HS-27A (cell line): ENCODE data around the gene BMPER.

Experiments
- DNase-seq: peaks from one replicate; pipeline ENCODE4 v3.0.0-alpha.2; 2012; ENCODE audit warnings: low read depth, missing footprints

The BMPER gene

DNA sequence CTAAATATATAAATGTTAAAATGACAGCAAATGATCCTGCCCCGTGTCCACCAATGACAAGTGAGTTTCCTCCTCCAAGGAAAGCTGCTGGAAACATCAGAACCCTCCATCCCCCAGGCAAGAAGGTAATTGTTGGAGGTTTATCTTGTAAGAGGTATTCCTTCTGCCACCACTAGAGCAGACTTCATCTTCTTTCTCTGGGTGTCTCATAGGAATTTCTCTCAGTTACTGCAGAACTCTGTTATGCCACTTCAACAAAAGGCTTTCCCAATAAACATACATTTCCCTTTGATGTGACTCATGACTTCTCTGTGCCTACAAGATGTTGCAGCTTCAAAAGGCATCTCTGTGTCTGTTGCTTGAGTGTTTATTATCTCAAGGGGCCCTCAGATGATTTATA is 279.1 kb downstream of the BMPER start:
- DNase-seq: no peak

DNA sequence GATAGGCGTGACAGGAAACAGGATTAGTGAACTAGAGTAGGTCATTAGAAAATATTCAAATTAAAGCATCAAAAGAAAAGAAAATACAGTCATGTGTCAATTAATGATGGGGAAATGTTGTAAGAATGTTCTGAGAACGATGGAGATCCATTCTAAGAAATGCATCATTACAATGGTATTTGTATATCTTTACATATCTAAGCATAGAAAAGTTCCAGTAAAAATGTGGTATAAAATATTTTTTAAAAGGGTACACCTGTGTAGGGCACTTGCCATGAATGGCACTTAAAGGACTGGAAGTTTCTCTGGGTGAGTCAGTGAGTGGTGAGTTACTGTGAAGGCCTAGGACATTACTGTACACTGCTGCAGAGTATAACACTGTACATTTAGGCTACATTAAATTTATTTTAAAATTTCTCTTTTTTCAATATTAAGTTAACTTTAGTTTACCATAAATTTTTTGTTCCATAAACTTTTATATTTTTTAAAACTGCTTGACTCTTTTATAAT is 282.5 kb downstream of the BMPER start:
- no peak for DNase-seq

- no peak for DNase-seq
Measured at GRCh38 chr7:34189031-34189430, 283.7 kb downstream of the BMPER start.

DNA sequence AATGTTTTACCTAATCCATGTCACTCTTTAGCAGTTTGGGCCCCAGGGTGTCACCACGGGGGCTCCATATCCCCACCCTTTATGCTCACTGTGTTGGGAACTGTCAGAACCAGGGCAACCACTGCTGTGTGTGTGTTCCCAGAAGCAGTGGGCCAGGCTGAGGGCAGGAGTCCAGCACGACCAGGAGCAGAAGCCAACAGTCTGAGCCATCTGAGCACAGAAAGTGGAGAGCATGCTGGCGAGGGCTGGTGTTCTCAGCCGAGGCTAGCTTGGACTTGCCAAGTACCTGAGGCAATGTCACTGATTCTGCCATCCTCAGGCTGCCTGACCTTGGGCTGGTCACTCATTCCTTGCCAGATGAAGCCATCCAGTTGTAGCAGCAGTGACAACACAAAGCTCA is 285.0 kb downstream of the BMPER start:
- no peak for DNase-seq

DNA sequence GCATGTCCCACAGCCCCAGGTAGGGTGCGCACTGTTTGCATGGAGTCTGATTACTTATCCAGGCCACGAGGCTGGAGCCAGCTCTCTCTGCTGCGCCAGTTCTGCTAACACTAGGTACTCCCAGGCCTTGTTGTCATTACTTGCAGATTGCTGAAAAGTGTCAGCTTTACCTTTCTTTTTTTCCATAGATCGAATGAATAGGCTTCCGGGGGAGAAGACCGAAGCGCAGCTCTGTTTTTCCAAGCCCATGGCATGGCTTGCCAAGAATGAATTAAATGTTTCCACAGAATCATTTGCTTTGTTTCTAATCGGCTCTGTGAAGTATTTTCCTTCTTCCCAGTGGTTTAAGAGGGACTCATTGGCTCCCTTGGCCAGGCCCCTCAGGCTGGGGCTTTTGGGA is 285.8 kb downstream of the BMPER start:
- no peak for DNase-seq

DNA sequence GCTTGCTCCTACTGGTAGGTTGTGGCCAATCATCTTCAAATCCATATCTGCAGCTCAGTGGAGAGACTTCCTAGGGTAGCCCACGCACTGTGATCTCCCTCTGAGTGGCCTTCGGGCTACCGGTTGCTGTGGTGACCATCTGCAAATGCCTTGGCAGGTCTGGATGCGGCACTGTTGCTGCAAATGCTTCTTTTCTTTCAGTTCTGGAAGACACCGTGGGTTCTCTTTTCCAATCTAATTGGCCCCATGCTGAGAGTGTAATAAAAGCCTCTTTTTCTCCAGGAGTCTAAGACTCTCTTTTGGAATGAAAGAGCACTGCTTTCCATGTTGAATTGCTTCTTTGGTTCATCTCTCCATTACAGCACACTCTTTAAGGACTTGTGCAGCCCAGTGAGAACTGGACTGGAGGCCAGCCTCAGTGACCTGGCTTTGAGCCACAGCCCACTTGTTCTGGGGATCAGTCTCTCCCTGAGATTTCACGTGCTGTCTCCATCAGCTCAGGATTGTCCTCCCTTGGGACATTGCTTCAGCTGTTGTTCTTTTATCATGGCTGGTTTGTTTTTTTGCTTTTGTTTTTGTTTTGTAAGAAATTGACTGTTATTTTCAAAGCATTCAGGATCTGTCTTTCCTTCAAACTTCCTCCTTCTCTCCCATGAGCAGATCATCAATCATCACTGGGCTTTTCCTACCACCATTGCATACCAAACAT is 286.6 kb downstream of the BMPER start:
- no peak for DNase-seq

GRCh38 chr7:34192906-34193305 is 287.6 kb downstream of the BMPER start:
- DNase-seq: no peak

DNA sequence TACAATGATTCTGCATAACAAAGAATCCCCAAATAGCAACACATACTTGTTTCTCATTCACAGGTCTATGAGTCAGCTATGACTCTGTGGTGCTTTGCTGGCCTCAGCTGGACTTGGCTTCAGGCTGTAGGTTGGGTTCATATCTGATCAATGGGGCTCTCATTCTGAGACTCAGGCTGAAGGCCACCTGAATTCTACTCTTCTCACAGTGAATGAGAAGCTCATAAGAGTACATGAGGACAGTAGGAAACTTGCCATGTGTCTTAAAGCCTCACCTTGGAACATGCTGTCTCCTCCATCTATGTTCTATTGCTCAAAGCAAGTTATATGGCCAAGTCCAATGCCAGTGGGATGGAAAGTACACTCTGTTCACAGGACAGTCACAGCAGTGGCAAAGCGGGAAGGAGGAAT is 292.9 kb downstream of the BMPER start:
- no peak for DNase-seq
